GM23338 (cell line): ENCODE measurements around the gene FSIP1.

ENCODE experiments used
- CTCF ChIP-seq, 2 experiments: fragments of 200-600 bp in 1 of 2; sonication (generic) in 1 of 2; conservative IDR thresholded peaks; 2 replicates each; pipeline versions ENCODE4 v1.5.1 to v1.6.1; 2016 to 2017; ENCODE audit warnings: antibody characterized with exemption in 2 of 2, low read depth in 2 of 2, mild to moderate bottlenecking in 2 of 2, moderate library complexity in 1 of 2
- EZH2 ChIP-seq: fragments of 200-600 bp; sonication (generic); IDR thresholded peaks from one replicate; pipeline ENCODE4 v1.8.0; 2017; ENCODE audit warnings: antibody characterized with exemption, mild to moderate bottlenecking, low read depth; ENCODE audit not compliant: unreplicated experiment
- POLR2AphosphoS5 ChIP-seq: IDR thresholded peaks from 2 replicates; pipeline ENCODE4 v1.6.1; 2016; ENCODE audit warnings: antibody characterized with exemption, low read depth
- REST ChIP-seq: IDR thresholded peaks from one replicate; pipeline ENCODE4 v1.6.1; 2018; ENCODE audit warnings: antibody characterized with exemption; ENCODE audit not compliant: unreplicated experiment

GRCh38 chr15:39804026-39804425 lies 21.4 kb upstream of the FSIP1 start:
- TF ChIP-seq CTCF (conservative IDR thresholded peaks at IDR 0.05; ENCODE audit: low read depth in 2 of 2) (no peak), EZH2 (no peak), REST (no peak), POLR2AphosphoS5 (no peak)
